Smooth muscle cell (in vitro differentiated cells): Measurements from ENCODE around the gene ZSCAN31. TPM values are rescaled to one million over a fixed set of nuclear protein-coding genes. Genes with fewer than 3 reads are reported as not detected.

Source experiments
- DNase-seq: peaks from one replicate; lab custom pipeline; 2025; ENCODE audit not compliant: unreplicated experiment; lab: John Stamatoyannopoulos, UW
- H2AFZ ChIP-seq: fragments of 200-600 bp; sonication (generic); 2 replicates; pipeline ENCODE4 v1.6.0; 2016; ENCODE audit warnings: antibody characterized with exemption, low read depth, mild to moderate bottlenecking
- H3F3A ChIP-seq: fragments of 200-600 bp; sonication (generic); 2 replicates; pipeline ENCODE4 v1.6.0; 2017; ENCODE audit warnings: antibody characterized with exemption, low read depth
- H3K27ac ChIP-seq: fragments of 200-600 bp; sonication (generic); 2 replicates; pipeline ENCODE4 v1.5.1; 2016; ENCODE audit warnings: low read depth, mild to moderate bottlenecking
- H3K27me3 ChIP-seq: fragments of 200-600 bp; sonication (generic); 2 replicates; pipeline ENCODE4 v1.6.1; 2016; ENCODE audit warnings: low read depth, mild to moderate bottlenecking
- H3K36me3 ChIP-seq: fragments of 200-600 bp; sonication (generic); 2 replicates; pipeline ENCODE4 v1.5.1; 2016; ENCODE audit warnings: low read depth
- H3K4me1 ChIP-seq: fragments of 200-600 bp; sonication (generic); 2 replicates; pipeline ENCODE4 v1.5.1; 2016; ENCODE audit warnings: low read depth
- H3K4me2 ChIP-seq: fragments of 200-600 bp; sonication (generic); 2 replicates; pipeline ENCODE4 v1.6.0; 2016; ENCODE audit warnings: mild to moderate bottlenecking
- H3K4me3 ChIP-seq: fragments of 200-600 bp; sonication (generic); 2 replicates; pipeline ENCODE4 v1.5.1; 2016; ENCODE audit warnings: mild to moderate bottlenecking
- H3K79me2 ChIP-seq: fragments of 200-600 bp; sonication (generic); 2 replicates; pipeline ENCODE4 v1.6.0; 2016; ENCODE audit warnings: low read depth, mild to moderate bottlenecking
- H3K9ac ChIP-seq: fragments of 200-600 bp; sonication (generic); 2 replicates; pipeline ENCODE4 v1.6.0; 2016; ENCODE audit warnings: low read depth
- H3K9me3 ChIP-seq: fragments of 200-600 bp; sonication (generic); replicated peaks from 2 replicates; pipeline ENCODE4 v1.5.1; 2016; ENCODE audit warnings: low read depth
- H4K20me1 ChIP-seq: fragments of 200-600 bp; sonication (generic); 2 replicates; pipeline ENCODE4 v1.6.0; 2016; ENCODE audit warnings: low read depth
- CTCF ChIP-seq: fragments of 200-600 bp; sonication (generic); IDR thresholded peaks from 2 replicates; pipeline ENCODE4 v1.5.1; 2017; ENCODE audit warnings: borderline replicate concordance, mild to moderate bottlenecking, antibody characterized with exemption; ENCODE audit not compliant: insufficient read depth, poor library complexity, severe bottlenecking
- WGBS: methylation state at CpG from one replicate; pipeline ENCODE4 v1.1.7; 2016; ENCODE audit warnings: low lambda C conversion rate; 5-methylcytosine and 5-hydroxymethylcytosine counted together
- polyA plus RNA-seq: library from polyadenylated mRNA; unstranded; fragments of >200 nt; fragmentation: Nextera tagmentation; extraction: Ambion mirVana; gene quantifications from 2 replicates; pipeline ENCODE4 v1.2.1, GENCODE V29; 2016
- total RNA-seq: library from RNA; depleted of rRNA; stranded (reverse); fragments of >200 nt; gene quantifications from 2 replicates; pipeline ENCODE4 v1.2.3, GENCODE V29; 2014

Gene ZSCAN31
- total and polyA plus RNA-seq, 2 experiments from 2014 or later: 1.1 to 1.5 TPM

- Histone ChIP-seq H4K20me1 (no peaks in the 10 kb centered on the region), H3K4me2 (peak overlapping the region; percentile 86), H3K79me2 (peaks cover 4% of the 10 kb centered on the region), H3F3A (peaks cover 10% of the 10 kb centered on the region), H3K9me3 (no peaks in the 10 kb centered on the region), H3K27me3 (no peaks in the 10 kb centered on the region), H3K4me1 (peaks cover 14% of the 10 kb centered on the region), H3K36me3 (no peaks in the 10 kb centered on the region), H3K4me3 (peak overlapping the region; percentile 57), H3K9ac (peak overlapping the region; percentile 83), H3K27ac (peak overlapping the region; percentile 95), H2AFZ (no peak overlapping the region)
- DNase-seq: no peak
- TF ChIP-seq CTCF: no peak
Measured at GRCh38 chr6:28337121-28337520, 1.2 kb upstream of the ZSCAN31 start.

GRCh38 chr6:28336284-28337120, 554 bp upstream of the ZSCAN31 start:
- Histone ChIP-seq H3K36me3 (no peaks in the 10 kb centered on the region), H3K27me3 (no peaks in the 10 kb centered on the region), H3F3A (peaks cover 10% of the 10 kb centered on the region), H3K4me2 (peak overlapping the region; percentile 86), H3K79me2 (peaks cover 4% of the 10 kb centered on the region), H4K20me1 (no peaks in the 10 kb centered on the region), H3K9me3 (no peaks in the 10 kb centered on the region), H2AFZ (peak overlapping the region; percentile 28), H3K4me1 (peaks cover 14% of the 10 kb centered on the region), H3K9ac (peak overlapping the region; percentile 83), H3K4me3 (peak overlapping the region; percentile 57), H3K27ac (peak overlapping the region; percentile 95)
- 13% methylated on average over 24 of the region's 24 CpGs for WGBS
- no peak for TF ChIP-seq CTCF
- DNase-seq: no peak

- H3K4me3 ChIP-seq: peak overlapping the region; percentile 57
Measured at GRCh38 chr6:28335040-28335563, 846 bp downstream of the ZSCAN31 start.

More at GRCh38 chr6:28335040-28335563, 846 bp downstream of the ZSCAN31 start:
- H3K36me3 ChIP-seq: no peaks in the 10 kb centered on the region
- H3K27me3 ChIP-seq: no peaks in the 10 kb centered on the region
- H3K4me1 ChIP-seq: peaks cover 14% of the 10 kb centered on the region
- H3K4me2 ChIP-seq: peak overlapping the region; percentile 79
- H3K27ac ChIP-seq: peak overlapping the region; percentile 95
- no peak for TF ChIP-seq CTCF
- DNase-seq: no peak
- no peaks in the 10 kb centered on the region for H3K9me3 ChIP-seq
- H2AFZ ChIP-seq: no peak overlapping the region
- H3K9ac ChIP-seq: peak overlapping the region; percentile 26
- H3K79me2 ChIP-seq: peaks cover 4% of the 10 kb centered on the region
- peaks cover 10% of the 10 kb centered on the region for H3F3A ChIP-seq
- no peaks in the 10 kb centered on the region for H4K20me1 ChIP-seq
- WGBS: 40% methylated on average over 12 of the region's 12 CpGs
